Spleen (tissue), 11 donors: ENCODE data around the gene IL25. TPM values are rescaled to one million over a fixed set of nuclear protein-coding genes. Genes with fewer than 3 reads are reported as not detected.

Experiments
- DNase-seq: peaks from one replicate; pipeline ENCODE4 v3.0.0-alpha.2; 2020
- H3K27ac ChIP-seq, 8 donors: fragments of 200-600 bp; sonication (generic) in 7 of 8; 1 replicate in 4 of 8; 2 replicates in 4 of 8; pipeline versions ENCODE4 v1.5.0 to v1.8.0; 2016 to 2021; ENCODE audit warnings: inconsistent platforms in 4 of 8, mild to moderate bottlenecking in 4 of 8, moderate library complexity in 1 of 8
- H3K27me3 ChIP-seq, 7 donors: fragments of 200-600 bp; sonication (generic) in 6 of 7; replicated peaks in 1 of 7; 1 replicate in 4 of 7; 2 replicates in 3 of 7; pipeline versions ENCODE4 v1.5.0 to v1.8.0; 2016 to 2021; ENCODE audit warnings: inconsistent platforms in 3 of 7, mild to moderate bottlenecking in 1 of 7
- H3K36me3 ChIP-seq, 6 donors: fragments of 200-600 bp; sonication (generic) in 5 of 6; 1 replicate in 4 of 6; 2 replicates in 2 of 6; pipeline versions ENCODE4 v1.5.0 to v1.8.0; 2016 to 2021; ENCODE audit warnings: inconsistent platforms in 2 of 6
- H3K4me1 ChIP-seq, 6 donors: fragments of 200-600 bp; sonication (generic) in 5 of 6; 1 replicate in 3 of 6; 2 replicates in 3 of 6; pipeline versions ENCODE4 v1.5.0 to v1.8.0; 2016 to 2021; ENCODE audit warnings: inconsistent platforms in 3 of 6
- H3K4me3 ChIP-seq, 8 donors: fragments of 200-600 bp; sonication (generic) in 7 of 8; 1 replicate in 4 of 8; 2 replicates in 4 of 8; pipeline versions ENCODE4 v1.5.0 to v1.8.0; 2016 to 2021; ENCODE audit warnings: inconsistent platforms in 4 of 8, mild to moderate bottlenecking in 4 of 8, moderate library complexity in 2 of 8
- H3K9me3 ChIP-seq, 8 donors: fragments of 200-600 bp; sonication (generic) in 7 of 8; 1 replicate in 4 of 8; 2 replicates in 4 of 8; pipeline versions ENCODE4 v1.5.0 to v1.8.0; 2016 to 2021; ENCODE audit warnings: inconsistent platforms in 4 of 8
- POLR2A ChIP-seq, 3 donors: fragments of 450-650 bp; IDR thresholded peaks; one replicate each; pipeline ENCODE4 v1.5.1; 2017; ENCODE audit warnings: antibody characterized with exemption in 3 of 3, mild to moderate bottlenecking in 1 of 3
- POLR2AphosphoS5 ChIP-seq, 3 donors: sonication (generic); formaldehyde crosslinking; IDR thresholded peaks; one replicate each; pipeline ENCODE4 v1.5.1; 2017; ENCODE audit warnings: antibody characterized with exemption in 3 of 3
- WGBS, 5 donors: extraction: QIAGEN DNeasy Blood & Tissue Kit in 3 of 5; methylation state at CpG; one replicate each; pipeline versions ENCODE4 v1.1.5 to v1.1.7; 2013 to 2018; 5-methylcytosine and 5-hydroxymethylcytosine counted together
- intact Hi-C: fragments of 100-400 bp; cut with DNase I; formaldehyde crosslinking; loops from one replicate; pipeline ENCODE4 v1.15.0; 2023; ENCODE audit warnings: low total_unique reads
- polyA plus RNA-seq, 3 donors: library from polyadenylated mRNA; stranded (reverse); fragments of 200-250 nt; gene quantifications; one replicate each; pipeline ENCODE4 v1.2.1, GENCODE V29; 2013
- total RNA-seq, 7 donors: library from RNA; depleted of rRNA in 3 of 7; stranded (reverse); fragments of >200 nt in 3 of 7; fragmentation: NEBNext Ultra II Directional in 4 of 7; extraction: Animal tissue kit (Norgen Biotek cat#: 25700) in 4 of 7; gene quantifications; one replicate each; pipeline versions ENCODE4 v1.1.0 to v1.2.1, GENCODE V29; 2016 to 2021
- TF ChIP-seq, protein P1 (sequence below), 11 experiments: fragments of 200-600 bp in 7 of 11; fragments of 450-650 bp in 4 of 11; sonication (generic) in 4 of 11; IDR thresholded peaks in 8 of 11; conservative IDR thresholded peaks in 3 of 11; 1 replicate in 7 of 11; 2 replicates in 4 of 11; pipeline versions ENCODE4 v1.4.0 to v1.8.0; 2016 to 2021; ENCODE audit warnings: antibody characterized with exemption in 11 of 11, inconsistent platforms in 4 of 11, mild to moderate bottlenecking in 1 of 11
- donor health status: healthy with polysubstance abuse.
- donor health status: DM: no; HTN: no; CAD: no; lungs with moderate emphysema.
- donor health status: DM: no; HTN: no; CAD: no.
- donor health status: Bipolar disorder and iron deficiency.
- donor health status: healthy.
- donor health status: DM: no; HTN: no; CAD: no.
- donor health status: DM: yes; HTN: yes; CAD: no.

IL25 gene
- total and polyA plus RNA-seq, 10 donors: not detected

DNA sequence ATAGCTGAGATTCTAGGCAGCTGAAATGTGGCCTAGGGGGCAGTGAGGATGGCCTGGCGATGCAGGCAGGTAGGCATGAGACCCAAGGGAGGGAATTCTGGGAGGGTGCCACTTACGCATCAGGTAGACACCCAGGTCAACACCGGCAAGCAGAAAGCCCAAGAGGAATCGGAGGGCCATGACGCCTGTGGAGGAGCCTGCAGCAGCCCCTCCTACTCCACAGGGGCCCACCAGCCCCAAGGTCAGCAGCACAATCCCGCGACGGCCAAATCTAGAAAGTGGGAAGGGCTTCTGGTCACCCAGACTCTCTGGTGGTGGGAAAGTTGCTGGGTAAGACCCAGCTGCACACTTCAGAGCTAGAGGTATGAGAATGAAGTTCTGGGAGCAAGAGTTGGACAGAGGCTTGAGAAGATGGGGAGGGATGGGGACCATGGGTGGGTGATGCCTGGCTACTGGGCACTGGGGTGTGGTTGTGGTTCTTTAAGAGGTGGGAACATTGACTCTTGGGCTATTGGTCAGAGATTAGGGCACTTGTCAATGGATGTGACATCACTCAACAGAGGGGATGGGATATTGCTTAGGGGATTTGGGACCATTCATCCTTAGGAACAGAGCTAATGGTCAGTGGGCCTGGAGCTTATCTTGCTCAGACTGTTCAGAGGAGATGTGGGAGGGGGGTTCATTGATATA lies 23.3 kb upstream of the IL25 start:
- Histone ChIP-seq H3K9me3 (no peaks in the 10 kb centered on the region), H3K36me3 (no peaks in the 10 kb centered on the region), H3K4me3 (no peak overlapping the region), H3K4me1 (peaks cover 0 to 19% (median 16%) of the 10 kb centered on the region in 6 donors), H3K27me3 (peaks cover 0 to 44% (median 24%) of the 10 kb centered on the region in 7 donors), H3K27ac (no peak overlapping the region)
- WGBS, 5 donors: 86 to 95% (median 89%) methylated on average over 8 of the region's 8 CpGs
- TF ChIP-seq, protein P1, sequence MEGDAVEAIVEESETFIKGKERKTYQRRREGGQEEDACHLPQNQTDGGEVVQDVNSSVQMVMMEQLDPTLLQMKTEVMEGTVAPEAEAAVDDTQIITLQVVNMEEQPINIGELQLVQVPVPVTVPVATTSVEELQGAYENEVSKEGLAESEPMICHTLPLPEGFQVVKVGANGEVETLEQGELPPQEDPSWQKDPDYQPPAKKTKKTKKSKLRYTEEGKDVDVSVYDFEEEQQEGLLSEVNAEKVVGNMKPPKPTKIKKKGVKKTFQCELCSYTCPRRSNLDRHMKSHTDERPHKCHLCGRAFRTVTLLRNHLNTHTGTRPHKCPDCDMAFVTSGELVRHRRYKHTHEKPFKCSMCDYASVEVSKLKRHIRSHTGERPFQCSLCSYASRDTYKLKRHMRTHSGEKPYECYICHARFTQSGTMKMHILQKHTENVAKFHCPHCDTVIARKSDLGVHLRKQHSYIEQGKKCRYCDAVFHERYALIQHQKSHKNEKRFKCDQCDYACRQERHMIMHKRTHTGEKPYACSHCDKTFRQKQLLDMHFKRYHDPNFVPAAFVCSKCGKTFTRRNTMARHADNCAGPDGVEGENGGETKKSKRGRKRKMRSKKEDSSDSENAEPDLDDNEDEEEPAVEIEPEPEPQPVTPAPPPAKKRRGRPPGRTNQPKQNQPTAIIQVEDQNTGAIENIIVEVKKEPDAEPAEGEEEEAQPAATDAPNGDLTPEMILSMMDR (IDR thresholded peaks at IDR 0.05 in 8 of 11, conservative IDR thresholded peaks at IDR 0.05 in 3 of 11): no peak
- no peak for TF ChIP-seq POLR2AphosphoS5 (IDR thresholded peaks at IDR 0.05)
- intact Hi-C loops: no loop called here
- DNase-seq: peak; percentile 56

DNA sequence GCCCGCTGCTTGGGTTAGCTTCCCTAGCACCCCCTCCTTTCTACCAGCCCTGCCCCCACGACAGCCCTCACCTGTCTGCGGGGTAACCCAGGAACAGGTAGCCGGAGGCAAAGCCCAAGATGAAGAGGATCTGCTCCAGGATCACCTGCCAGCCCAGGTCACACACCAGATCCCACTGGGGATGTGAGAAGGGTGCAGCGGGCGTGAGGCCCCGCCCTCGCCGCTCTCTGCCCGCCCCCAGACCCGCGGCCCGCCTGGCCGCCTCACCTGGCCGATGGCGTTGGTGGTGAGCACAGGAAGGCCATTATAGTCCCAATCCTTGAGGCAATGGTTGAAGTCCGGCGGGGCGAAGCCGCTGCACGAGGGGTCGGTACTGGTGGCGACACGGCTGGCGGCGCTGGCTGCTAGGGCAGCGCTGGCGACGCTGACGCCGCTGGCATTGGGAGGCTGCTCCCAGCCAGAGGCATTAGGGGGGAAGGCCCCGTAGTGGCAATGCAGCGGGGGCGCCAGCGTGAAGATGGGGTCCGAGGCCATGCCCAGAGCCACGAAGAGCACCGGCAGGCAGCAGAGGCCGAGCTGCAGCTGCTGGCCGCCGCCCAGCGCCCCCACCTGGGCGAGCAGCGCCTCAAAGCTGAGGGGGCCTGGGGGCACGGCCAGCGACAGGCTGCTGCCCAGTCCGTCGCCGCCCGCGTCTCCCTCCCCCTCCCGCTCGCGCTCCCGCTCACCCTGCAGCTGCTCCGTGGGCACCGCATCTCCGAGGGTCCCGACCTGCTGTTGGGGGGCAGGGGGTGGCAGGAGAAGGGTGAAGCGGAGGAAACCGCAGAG lies 20.7 kb upstream of the IL25 start:
- H3K9me3 ChIP-seq: no peaks in the 10 kb centered on the region
- no peak for TF ChIP-seq POLR2AphosphoS5 (IDR thresholded peaks at IDR 0.05)
- no peak for TF ChIP-seq POLR2A (IDR thresholded peaks at IDR 0.05)
- TF ChIP-seq, protein P1 (IDR thresholded peaks at IDR 0.05 in 8 of 11, conservative IDR thresholded peaks at IDR 0.05 in 3 of 11): no peak
- H3K27me3 ChIP-seq: peaks cover 0 to 69% (median 24%) of the 10 kb centered on the region in 7 donors
- intact Hi-C loops: no loop called here
- 11 to 34% (median 14%) methylated on average over 18 to 61 of the region's 61 CpGs for WGBS, 5 donors
- peaks cover 0 to 19% (median 16%) of the 10 kb centered on the region in 6 donors for H3K4me1 ChIP-seq
- H3K27ac ChIP-seq: peak overlapping the region in 3 of 8 donors; percentile 37 to 59 (median 40)
- peak; percentile 67 for DNase-seq
- H3K36me3 ChIP-seq: peaks cover 0 to 4% (median 0%) of the 10 kb centered on the region in 6 donors
- H3K4me3 ChIP-seq: peak overlapping the region; percentile 50 to 81 (median 55)

DNA sequence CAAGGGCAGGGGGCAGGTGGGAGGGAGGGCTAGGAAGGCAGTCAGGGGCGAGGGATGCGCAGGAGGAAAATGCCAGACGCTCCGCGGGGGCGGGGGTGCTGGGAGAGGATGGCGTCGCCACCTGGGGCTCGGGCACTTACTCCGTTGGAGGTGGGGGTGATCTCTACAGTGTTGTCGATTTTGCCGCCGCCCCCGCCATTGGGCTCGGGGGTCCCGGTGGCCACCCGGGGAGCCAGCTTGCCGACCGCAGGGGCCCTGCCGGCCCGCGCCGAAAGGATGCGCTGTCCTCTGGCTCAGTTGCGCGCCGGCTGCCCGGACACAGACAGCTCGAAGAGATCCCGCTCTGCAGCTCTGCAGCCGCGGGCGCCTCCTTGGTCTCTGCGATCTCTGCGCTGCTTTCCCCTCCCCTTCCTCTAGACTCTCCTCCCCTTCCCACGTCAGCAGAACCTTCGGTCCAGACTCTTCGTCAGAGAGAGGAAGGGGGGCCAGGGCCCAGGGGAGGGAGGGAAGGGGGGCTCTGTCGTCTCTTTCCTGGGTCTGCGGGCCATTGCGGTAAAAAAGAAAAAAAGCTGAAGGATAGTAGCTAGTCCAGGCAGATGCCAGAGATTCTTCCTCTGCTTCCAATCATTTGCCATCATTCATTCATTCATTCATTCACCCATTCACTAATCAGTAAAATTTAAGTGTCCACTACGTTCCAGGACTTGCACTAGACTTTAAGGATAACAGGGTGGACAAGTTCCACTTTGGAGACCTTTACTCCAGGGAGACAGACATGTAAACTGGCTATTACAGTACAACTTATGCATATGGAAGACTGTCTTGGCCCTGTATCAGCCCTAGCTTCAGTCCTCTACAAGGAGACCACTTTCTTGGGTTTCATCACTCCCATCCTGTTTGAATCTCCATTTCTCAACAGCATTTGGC lies 19.8 kb upstream of the IL25 start, which contains the start of gene SLC22A17:
Gene SLC22A17 (minus strand): TSS at position 382 of the 927 bp plus-strand sequence.
- TF ChIP-seq POLR2A (IDR thresholded peaks at IDR 0.05) (no peak), POLR2AphosphoS5 (IDR thresholded peaks at IDR 0.05) (peak; percentile 55 to 84 (median 74))
- peaks cover 0 to 78% (median 24%) of the 10 kb centered on the region in 7 donors for H3K27me3 ChIP-seq

GRCh38 chr14:23353433-23353780 lies 19.2 kb upstream of the IL25 start:
- Histone ChIP-seq H3K36me3 (peaks cover 0 to 9% (median 0%) of the 10 kb centered on the region in 6 donors), H3K4me3 (no peak overlapping the region), H3K27ac (no peak overlapping the region), H3K9me3 (no peaks in the 10 kb centered on the region), H3K27me3 (peaks cover 0 to 78% (median 24%) of the 10 kb centered on the region in 7 donors), H3K4me1 (peaks cover 0 to 19% (median 16%) of the 10 kb centered on the region in 6 donors)
- TF ChIP-seq, protein P1 (IDR thresholded peaks at IDR 0.05 in 8 of 11, conservative IDR thresholded peaks at IDR 0.05 in 3 of 11): no peak
- 72 to 82% (median 80%) methylated on average over 5 of the region's 5 CpGs for WGBS, 5 donors
- no peak for DNase-seq
- intact Hi-C loops: no loop called here

More for the DNA sequence above, 19.8 kb upstream of the IL25 start, which contains the start of gene SLC22A17:
- 2 to 3% (median 2%) methylated on average over 21 to 42 of the region's 42 CpGs for WGBS, 5 donors
- H3K36me3 ChIP-seq: peaks cover 0 to 9% (median 0%) of the 10 kb centered on the region in 6 donors
- peak; percentile 79 for DNase-seq
- H3K27ac ChIP-seq: peak within 1 kb of the TSS in 4 of 8 donors; percentile 20 to 59 (median 38)
- intact Hi-C loops: no loop called here
- no peaks in the 10 kb centered on the region for H3K9me3 ChIP-seq
- H3K4me3 ChIP-seq: peak within 1 kb of the TSS; percentile 50 to 81 (median 55)
- peaks cover 0 to 19% (median 16%) of the 10 kb centered on the region in 6 donors for H3K4me1 ChIP-seq
